Measurements from ENCODE around the gene GUCY1A2. TPM values are rescaled to one million over a fixed set of nuclear protein-coding genes. Genes with fewer than 3 reads are reported as not detected.
A peak's percentile ranks its signal among the peaks of the same experiment; 100 is the strongest.

GUCY1A2 gene
- total RNA-seq, 1 experiment from 2014 or later, result not detected

- no TSS peak for BruUV-seq (replicated peaks)
- intact Hi-C loops (cut with micrococcal nuclease), result no loop called here
- Histone ChIP-seq H3K36me3 (ENCODE audit: low read depth, low read length) (no peaks in the 10 kb centered on the region), H3K9me2 (replicated peaks; ENCODE audit: low read length) (no peaks in the 10 kb centered on the region), H3K79me2 (ENCODE audit: low read length) (no peaks in the 10 kb centered on the region), H3K4me3 (ENCODE audit: low read length) (no peak overlapping the region), H2AFZ (ENCODE audit: low read length) (no peak overlapping the region), H3K9me3 (ENCODE audit: low read length) (0 out of 2 replicates have a peak, but pooled peaks cover 20% of the 10 kb centered on the region), H3K27ac (ENCODE audit: low read length) (no peak overlapping the region), H3K9ac (ENCODE audit: low read length) (no peak overlapping the region), H3K4me2 (ENCODE audit: low read length) (no peak overlapping the region), H3F3A (ENCODE audit: low read length, unreplicated experiment) (no peaks in the 10 kb centered on the region), H3K4me1 (ENCODE audit: insufficient read depth, low read length) (no peaks in the 10 kb centered on the region), H3K27me3 (ENCODE audit: low read length) (no peaks in the 10 kb centered on the region), H4K20me1 (ENCODE audit: low read length) (no peaks in the 10 kb centered on the region)
- ATAC-seq (no peak), DNase-seq (no peak)
- TF ChIP-seq EZH2 (IDR thresholded peaks at IDR 0.05; ENCODE audit: low read length, unreplicated experiment) (no peak), CTCF (conservative IDR thresholded peaks at IDR 0.05; ENCODE audit: low read depth, low read length) (no peak)
- ChIA-PET CTCF (no interaction called here), POLR2A (ENCODE audit: unreplicated experiment) (interaction anchor here (0.5 kb wide), 1 partner anchor 306 kb away, joined by 3 read pairs; no protein-coding TSS in a partner anchor)
These were observed 31.8 kb upstream of the GUCY1A2 start for GRCh38 chr11:107050121-107050520.

DNA sequence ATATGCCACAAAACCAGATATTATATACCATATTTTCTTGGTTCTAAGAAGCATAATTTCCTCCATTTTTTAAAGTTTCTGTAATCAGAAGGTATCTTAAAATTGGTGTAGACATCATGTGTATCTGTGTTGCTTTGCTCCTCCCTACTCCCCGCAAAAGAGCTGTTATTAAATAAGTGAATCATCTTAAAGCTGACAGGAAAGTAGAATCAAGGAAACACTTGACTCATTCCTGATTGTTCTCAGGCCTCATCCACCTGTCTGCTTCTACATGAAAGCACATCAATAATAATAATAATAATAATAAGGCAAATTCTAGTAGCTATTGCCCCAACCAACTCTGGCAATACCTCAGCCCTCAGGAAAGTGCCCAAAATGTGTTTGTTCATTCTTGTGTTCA, 26.2 kb upstream of the GUCY1A2 start:
- intact Hi-C loops (cut with micrococcal nuclease), result no loop called here
- ATAC-seq, result peak; percentile 49; the same call in 1 of the 2 replicates
- Histone ChIP-seq H3K4me2 (ENCODE audit: low read length) (no peak overlapping the region), H2AFZ (ENCODE audit: low read length) (no peak overlapping the region), H3K36me3 (ENCODE audit: low read depth, low read length) (no peaks in the 10 kb centered on the region), H3K27me3 (ENCODE audit: low read length) (no peaks in the 10 kb centered on the region), H3K9me2 (replicated peaks; ENCODE audit: low read length) (no peaks in the 10 kb centered on the region), H3K4me3 (ENCODE audit: low read length) (no peak overlapping the region), H3K27ac (ENCODE audit: low read length) (no peak overlapping the region), H3K9ac (ENCODE audit: low read length) (no peak overlapping the region), H4K20me1 (ENCODE audit: low read length) (no peaks in the 10 kb centered on the region), H3K4me1 (ENCODE audit: insufficient read depth, low read length) (peaks cover 19% of the 10 kb centered on the region), H3K9me3 (ENCODE audit: low read length) (no peaks in the 10 kb centered on the region), H3F3A (ENCODE audit: low read length, unreplicated experiment) (no peaks in the 10 kb centered on the region), H3K79me2 (ENCODE audit: low read length) (no peaks in the 10 kb centered on the region)
- BruUV-seq (replicated peaks), result no TSS peak
- CTCF ChIA-PET, result no interaction called here
- no peak for TF ChIP-seq EZH2 (IDR thresholded peaks at IDR 0.05; ENCODE audit: low read length, unreplicated experiment)
- TF ChIP-seq CTCF (conservative IDR thresholded peaks at IDR 0.05; ENCODE audit: low read depth, low read length), result no peak
- no peak for TF ChIP-seq EZH2phosphoT487 (IDR thresholded peaks at IDR 0.05; ENCODE audit: borderline replicate concordance, low read length)
- DNase-seq, result peak; percentile 40
- POLR2A ChIA-PET (ENCODE audit: unreplicated experiment), result no interaction called here

DNA sequence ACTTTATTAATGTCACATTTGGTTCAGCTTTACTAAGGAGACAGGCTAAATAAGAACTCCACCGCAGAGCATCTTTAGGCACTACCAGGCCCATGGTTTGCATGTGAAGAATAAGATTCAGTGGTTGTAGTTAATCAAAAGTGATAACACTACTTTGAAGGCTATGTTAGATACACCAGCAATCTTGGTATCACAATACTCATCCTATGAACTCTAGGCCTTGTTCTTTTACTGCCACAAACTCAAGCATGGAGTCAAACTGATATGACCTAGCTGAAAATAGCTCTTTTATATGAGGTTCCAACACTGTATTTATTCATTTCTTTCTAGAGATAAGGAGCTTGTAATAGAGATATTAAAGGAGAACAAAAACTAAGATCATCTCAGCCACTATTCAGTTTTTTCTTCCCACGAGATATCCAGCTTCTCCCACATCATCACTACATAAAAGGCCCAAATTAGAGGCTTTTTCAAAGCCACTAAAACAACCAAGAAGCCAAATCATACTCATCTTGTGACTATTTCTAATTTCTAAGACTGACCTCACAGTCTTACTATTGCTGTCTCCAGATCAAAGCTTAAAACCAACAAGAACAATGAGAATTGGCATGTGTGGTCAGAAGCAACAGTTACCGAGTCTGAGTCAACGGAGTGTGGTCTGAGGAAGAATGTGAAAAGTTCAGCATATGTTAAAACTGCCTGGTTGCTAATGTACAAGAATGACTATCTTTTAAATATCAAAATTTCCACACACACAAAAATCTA, 25.1 kb upstream of the GUCY1A2 start:
- ATAC-seq, result peak; percentile 73
- ChIA-PET POLR2A (ENCODE audit: unreplicated experiment) (no interaction called here), CTCF (interaction anchor here (0.8 kb wide), 1 partner anchor 229 kb away, joined by 3 read pairs; no protein-coding TSS in a partner anchor)

More for the DNA sequence above, 25.1 kb upstream of the GUCY1A2 start:
- DNase-seq, result peak; percentile 81
- Histone ChIP-seq H3F3A (ENCODE audit: low read length, unreplicated experiment) (no peaks in the 10 kb centered on the region), H3K4me2 (ENCODE audit: low read length) (no peak overlapping the region), H3K9me3 (ENCODE audit: low read length) (no peaks in the 10 kb centered on the region), H3K4me1 (ENCODE audit: insufficient read depth, low read length) (peaks cover 19% of the 10 kb centered on the region), H3K36me3 (ENCODE audit: low read depth, low read length) (no peaks in the 10 kb centered on the region), H3K79me2 (ENCODE audit: low read length) (no peaks in the 10 kb centered on the region), H3K9ac (ENCODE audit: low read length) (no peak overlapping the region), H3K27me3 (ENCODE audit: low read length) (no peaks in the 10 kb centered on the region), H3K27ac (ENCODE audit: low read length) (peak overlapping the region; percentile 20), H3K4me3 (ENCODE audit: low read length) (no peak overlapping the region), H3K9me2 (replicated peaks; ENCODE audit: low read length) (no peaks in the 10 kb centered on the region), H4K20me1 (ENCODE audit: low read length) (no peaks in the 10 kb centered on the region), H2AFZ (ENCODE audit: low read length) (no peak overlapping the region)
- intact Hi-C loops (cut with micrococcal nuclease), result no loop called here
- TF ChIP-seq EZH2 (IDR thresholded peaks at IDR 0.05; ENCODE audit: low read length, unreplicated experiment), result no peak
- TF ChIP-seq EZH2phosphoT487 (IDR thresholded peaks at IDR 0.05; ENCODE audit: borderline replicate concordance, low read length), result no peak
- TF ChIP-seq CTCF (conservative IDR thresholded peaks at IDR 0.05; ENCODE audit: low read depth, low read length), result no peak
- no TSS peak for BruUV-seq (replicated peaks)
